ENCODE measurements around the gene GCSAM. TPM values are rescaled to one million over a fixed set of nuclear protein-coding genes. Genes with fewer than 3 reads are reported as not detected.

GCSAM gene
- total RNA-seq, result not detected in 2 replicates

- DNase-seq (ENCODE audit: extremely low read depth, low read depth, low spot score), result no peak
These were observed at the start of gene GCSAM for GRCh38 chr3:112132975-112133448. GCSAM (minus strand) TSS chr3:112133248; CDS start chr3:112133120, 128 bp downstream.

GRCh38 chr3:112175646-112176045, 42.6 kb upstream of the GCSAM start:
- no peak for DNase-seq (ENCODE audit: extremely low read depth, low read depth, low spot score)

- DNase-seq (ENCODE audit: extremely low read depth, low read depth, low spot score), result no peak
These were observed 42.0 kb upstream of the GCSAM start for GRCh38 chr3:112175037-112175436.

GRCh38 chr3:112171144-112171543, 38.1 kb upstream of the GCSAM start:
- no peak for DNase-seq (ENCODE audit: extremely low read depth, low read depth, low spot score)

- DNase-seq (ENCODE audit: extremely low read depth, low read depth, low spot score), result no peak
These were observed 37.0 kb upstream of the GCSAM start for GRCh38 chr3:112170046-112170445.

DNA sequence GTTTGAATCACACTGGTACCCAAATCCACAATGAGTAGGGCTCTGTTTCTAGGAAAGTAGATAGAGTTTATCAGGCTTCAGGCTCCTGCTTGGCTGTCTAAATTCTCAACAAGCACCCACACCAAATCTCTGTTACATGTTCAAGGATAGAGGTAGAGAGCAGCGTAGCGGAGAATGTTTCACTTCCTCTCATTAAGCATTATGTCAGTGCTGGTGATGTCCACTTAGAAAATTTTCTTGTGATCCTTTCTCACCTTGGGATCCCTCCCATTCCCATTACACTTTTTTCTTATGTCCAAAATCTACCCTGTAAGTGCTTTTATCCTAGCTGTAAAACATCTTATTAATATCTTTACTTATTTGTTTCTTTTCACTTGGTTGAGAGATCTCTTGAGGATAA, 34.7 kb upstream of the GCSAM start:
- no peak for DNase-seq (ENCODE audit: extremely low read depth, low read depth, low spot score)

DNA sequence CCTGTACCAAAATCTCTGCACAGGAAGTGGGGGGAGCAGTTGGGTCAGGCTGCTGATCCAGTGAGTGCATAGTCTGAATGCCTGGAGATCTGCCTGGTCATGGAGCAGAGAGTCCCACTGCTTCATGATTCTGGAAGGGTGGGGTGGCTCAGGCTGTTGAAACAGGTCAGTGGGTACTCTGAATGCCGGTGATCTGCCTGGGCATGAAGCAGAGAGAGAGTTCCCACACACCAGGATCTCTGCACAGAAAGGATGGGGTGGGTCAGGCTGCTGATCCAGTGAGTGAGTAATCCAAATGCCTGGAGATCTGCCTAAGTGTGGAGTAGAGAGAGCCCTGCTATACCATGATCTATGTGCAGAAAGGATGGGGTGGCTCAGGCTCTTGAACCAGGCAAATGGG, 16.1 kb upstream of the GCSAM start:
- no peak for DNase-seq (ENCODE audit: extremely low read depth, low read depth, low spot score)

- DNase-seq (ENCODE audit: extremely low read depth, low read depth, low spot score), result no peak
These were observed 10.6 kb upstream of the GCSAM start for GRCh38 chr3:112143689-112144088.

DNA sequence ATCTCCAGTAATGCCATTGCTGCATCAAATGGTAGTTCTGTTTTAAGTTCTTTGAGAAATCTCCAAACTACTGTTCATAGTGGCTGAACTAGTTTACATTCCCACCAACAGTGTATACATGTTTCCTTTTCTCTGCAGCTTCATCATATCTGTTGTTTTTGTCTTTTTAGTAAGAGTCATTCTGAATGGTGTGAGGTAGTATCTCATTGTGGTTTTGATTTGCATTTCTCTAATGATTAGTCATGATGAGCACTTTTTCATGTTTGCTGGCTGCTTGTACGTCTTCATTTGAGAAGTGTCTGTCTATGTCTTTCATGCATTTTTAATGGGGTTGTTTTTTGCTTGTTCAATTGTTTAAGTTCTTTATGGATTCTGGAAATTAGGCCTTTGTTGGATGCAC, 10.2 kb upstream of the GCSAM start:
- DNase-seq (ENCODE audit: extremely low read depth, low read depth, low spot score), result no peak

GRCh38 chr3:112141293-112141692, 8.2 kb upstream of the GCSAM start:
- no peak for DNase-seq (ENCODE audit: extremely low read depth, low read depth, low spot score)

- DNase-seq (ENCODE audit: extremely low read depth, low read depth, low spot score), result no peak
These were observed 7.5 kb upstream of the GCSAM start for GRCh38 chr3:112140584-112140983.

GRCh38 chr3:112138219-112138969, 5.3 kb upstream of the GCSAM start:
- no peak for DNase-seq (ENCODE audit: extremely low read depth, low read depth, low spot score)

DNA sequence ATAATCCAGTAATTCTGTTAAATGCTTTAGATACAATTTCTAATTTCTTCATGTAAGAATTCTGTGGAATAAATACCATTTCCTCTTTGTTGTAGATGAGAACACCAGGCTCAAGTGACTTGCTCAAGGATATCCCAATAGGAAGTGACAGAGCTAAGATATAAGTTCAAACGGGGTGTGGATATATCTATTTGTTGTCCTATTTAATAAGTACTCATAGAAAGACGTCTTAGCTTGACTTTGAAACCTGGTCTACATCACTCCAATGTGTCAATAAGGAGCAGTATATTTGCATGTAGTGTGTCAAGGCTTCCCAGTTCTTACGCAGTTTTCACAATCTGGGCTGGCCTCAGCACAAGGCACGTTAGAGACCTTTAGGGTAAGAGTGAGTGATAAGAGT, 4.7 kb upstream of the GCSAM start:
- no peak for DNase-seq (ENCODE audit: extremely low read depth, low read depth, low spot score)

DNA sequence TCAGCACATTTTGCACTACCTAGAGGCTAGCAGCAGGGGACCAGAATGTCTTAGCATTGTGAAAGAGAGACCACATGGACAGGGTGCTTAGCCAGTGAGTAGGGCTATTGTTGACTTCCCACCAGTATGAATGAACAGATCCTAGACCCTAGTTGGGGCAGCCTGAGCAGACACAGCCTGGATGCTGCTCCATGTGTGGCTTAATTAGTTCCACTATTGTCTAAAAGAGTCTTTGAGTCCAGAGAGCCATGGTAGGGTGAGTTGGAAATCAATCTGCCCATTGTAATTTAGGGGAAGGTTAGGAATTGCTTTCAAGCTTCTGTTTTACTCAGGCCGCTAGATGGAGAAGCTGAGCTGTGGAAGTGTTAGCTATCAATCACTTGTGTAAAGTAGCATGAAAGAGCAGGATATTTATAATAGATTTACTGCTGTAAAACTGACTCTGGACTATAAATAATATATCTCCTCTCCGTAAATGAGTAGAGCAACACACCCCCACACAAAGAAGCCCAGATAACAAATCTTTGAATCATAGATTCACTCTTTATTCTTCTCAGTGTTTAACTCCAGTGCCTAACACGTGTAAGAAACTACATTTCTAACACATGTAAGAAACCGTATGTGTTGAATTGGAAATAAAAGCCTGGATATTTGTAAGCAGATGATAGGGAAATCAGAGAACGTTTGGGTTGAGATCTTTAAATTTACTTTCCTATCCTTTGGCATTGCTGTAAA, 4.1 kb upstream of the GCSAM start:
- DNase-seq (ENCODE audit: extremely low read depth, low read depth, low spot score), result no peak

- DNase-seq (ENCODE audit: extremely low read depth, low read depth, low spot score), result no peak
These were observed 3.0 kb upstream of the GCSAM start for GRCh38 chr3:112136046-112136445.

GRCh38 chr3:112134335-112135124, 1.5 kb upstream of the GCSAM start:
- DNase-seq (ENCODE audit: extremely low read depth, low read depth, low spot score), result no peak

- DNase-seq (ENCODE audit: extremely low read depth, low read depth, low spot score), result no peak
These were observed 732 bp upstream of the GCSAM start for GRCh38 chr3:112133626-112134334.

DNA sequence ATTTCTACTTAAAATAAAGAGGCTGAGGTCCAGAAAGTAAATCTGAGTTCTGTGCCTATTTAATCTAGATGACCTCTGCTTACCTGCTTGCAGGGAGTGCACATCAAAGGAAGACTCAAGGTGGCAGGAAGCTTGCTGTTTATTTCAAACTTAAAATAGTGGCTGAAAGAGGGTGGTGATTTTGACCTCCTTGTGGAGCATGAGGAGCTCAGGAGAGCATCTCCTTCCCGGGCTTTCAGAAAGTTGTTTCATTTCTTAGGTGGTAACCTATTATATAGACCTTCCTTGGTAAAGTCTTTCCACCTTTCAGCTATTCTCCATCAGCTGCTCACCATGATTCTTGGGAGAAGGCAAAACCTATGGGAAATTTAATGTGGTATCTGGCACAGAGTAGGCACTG, 494 bp downstream of the GCSAM start:
- DNase-seq (ENCODE audit: extremely low read depth, low read depth, low spot score), result no peak

DNA sequence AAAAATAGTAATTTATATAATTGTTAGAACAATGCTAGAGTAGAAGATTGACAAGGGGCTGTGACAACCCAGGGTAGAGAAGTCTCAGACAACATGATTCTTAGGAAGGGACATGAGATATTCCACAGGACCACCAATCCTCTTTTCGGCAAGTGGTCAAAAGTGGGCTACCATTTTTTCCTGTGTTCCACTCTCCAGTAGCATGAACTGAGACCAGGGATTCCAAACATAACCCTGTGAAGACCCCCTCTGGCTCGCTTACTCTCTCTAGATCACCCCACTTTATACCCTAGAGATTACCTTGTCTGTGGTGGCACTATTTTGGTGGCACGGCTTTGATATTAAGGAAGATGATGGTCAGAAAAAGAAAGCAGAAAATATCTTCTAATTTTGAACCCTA, 960 bp downstream of the GCSAM start:
- no peak for DNase-seq (ENCODE audit: extremely low read depth, low read depth, low spot score)

GRCh38 chr3:112131111-112131510, 1.9 kb downstream of the GCSAM start:
- DNase-seq (ENCODE audit: extremely low read depth, low read depth, low spot score), result no peak

GRCh38 chr3:112130638-112130993, 2.4 kb downstream of the GCSAM start:
- DNase-seq (ENCODE audit: extremely low read depth, low read depth, low spot score), result no peak
